ENCODE measurements around the gene LDLRAD4.

LDLRAD4 gene

GRCh38 chr18:13531681-13532325 is 313.2 kb downstream of the LDLRAD4 start:
- H3K4me1 ChIP-seq (ENCODE audit: insufficient read depth, low read length): no peaks in the 10 kb centered on the region
- H3K9ac ChIP-seq (ENCODE audit: low read depth, low read length): no peak overlapping the region
- H3K36me3 ChIP-seq (ENCODE audit: insufficient read depth, low read depth, low read length): no peaks in the 10 kb centered on the region
- no peaks in the 10 kb centered on the region for H3K27me3 ChIP-seq (ENCODE audit: insufficient read depth, low read length)
- H3K9me3 ChIP-seq (ENCODE audit: insufficient read depth, low read depth, low read length): no peaks in the 10 kb centered on the region
- H3K4me3 ChIP-seq (ENCODE audit: low read length): no peak overlapping the region
- H3K27ac ChIP-seq (ENCODE audit: low read length): no peak overlapping the region

- H3K36me3 ChIP-seq (ENCODE audit: insufficient read depth, low read depth, low read length): no peaks in the 10 kb centered on the region
- H3K4me1 ChIP-seq (ENCODE audit: insufficient read depth, low read length): no peaks in the 10 kb centered on the region
- H3K27ac ChIP-seq (ENCODE audit: low read length): no peak overlapping the region
- H3K9ac ChIP-seq (ENCODE audit: low read depth, low read length): no peak overlapping the region
- H3K9me3 ChIP-seq (ENCODE audit: insufficient read depth, low read depth, low read length): no peaks in the 10 kb centered on the region
- H3K27me3 ChIP-seq (ENCODE audit: insufficient read depth, low read length): no peaks in the 10 kb centered on the region
- H3K4me3 ChIP-seq (ENCODE audit: low read length): no peak overlapping the region
These were observed 314.0 kb downstream of the LDLRAD4 start for GRCh38 chr18:13532406-13533075.

GRCh38 chr18:13534631-13535030 is 316.1 kb downstream of the LDLRAD4 start:
- Histone ChIP-seq H3K9me3 (ENCODE audit: insufficient read depth, low read depth, low read length) (no peaks in the 10 kb centered on the region), H3K27ac (ENCODE audit: low read length) (no peak overlapping the region), H3K4me1 (ENCODE audit: insufficient read depth, low read length) (peaks cover 7% of the 10 kb centered on the region; the same call in 1 of the 2 replicates), H3K9ac (ENCODE audit: low read depth, low read length) (no peak overlapping the region), H3K4me3 (ENCODE audit: low read length) (no peak overlapping the region), H3K36me3 (ENCODE audit: insufficient read depth, low read depth, low read length) (no peaks in the 10 kb centered on the region), H3K27me3 (ENCODE audit: insufficient read depth, low read length) (no peaks in the 10 kb centered on the region)

- Histone ChIP-seq H3K9ac (ENCODE audit: low read depth, low read length) (no peak overlapping the region), H3K9me3 (ENCODE audit: insufficient read depth, low read depth, low read length) (no peaks in the 10 kb centered on the region), H3K4me3 (ENCODE audit: low read length) (no peak overlapping the region), H3K36me3 (ENCODE audit: insufficient read depth, low read depth, low read length) (no peaks in the 10 kb centered on the region), H3K27me3 (ENCODE audit: insufficient read depth, low read length) (no peaks in the 10 kb centered on the region), H3K27ac (ENCODE audit: low read length) (no peak overlapping the region), H3K4me1 (ENCODE audit: insufficient read depth, low read length) (peaks cover 7% of the 10 kb centered on the region; the same call in 1 of the 2 replicates)
These were observed 318.0 kb downstream of the LDLRAD4 start for GRCh38 chr18:13536578-13536977.

GRCh38 chr18:13537022-13537780 is 318.6 kb downstream of the LDLRAD4 start:
- H3K36me3 ChIP-seq (ENCODE audit: insufficient read depth, low read depth, low read length): no peaks in the 10 kb centered on the region
- no peak overlapping the region for H3K27ac ChIP-seq (ENCODE audit: low read length)
- no peak overlapping the region for H3K4me3 ChIP-seq (ENCODE audit: low read length)
- H3K27me3 ChIP-seq (ENCODE audit: insufficient read depth, low read length): no peaks in the 10 kb centered on the region
- no peaks in the 10 kb centered on the region for H3K9me3 ChIP-seq (ENCODE audit: insufficient read depth, low read depth, low read length)
- peaks cover 7% of the 10 kb centered on the region; the same call in 1 of the 2 replicates for H3K4me1 ChIP-seq (ENCODE audit: insufficient read depth, low read length)
- no peak overlapping the region for H3K9ac ChIP-seq (ENCODE audit: low read depth, low read length)

GRCh38 chr18:13538630-13539029 is 320.1 kb downstream of the LDLRAD4 start:
- Histone ChIP-seq H3K9me3 (ENCODE audit: insufficient read depth, low read depth, low read length) (no peaks in the 10 kb centered on the region), H3K4me1 (ENCODE audit: insufficient read depth, low read length) (peaks cover 7% of the 10 kb centered on the region; the same call in 1 of the 2 replicates), H3K27me3 (ENCODE audit: insufficient read depth, low read length) (no peaks in the 10 kb centered on the region), H3K4me3 (ENCODE audit: low read length) (no peak overlapping the region), H3K27ac (ENCODE audit: low read length) (no peak overlapping the region), H3K9ac (ENCODE audit: low read depth, low read length) (no peak overlapping the region), H3K36me3 (ENCODE audit: insufficient read depth, low read depth, low read length) (no peaks in the 10 kb centered on the region)

GRCh38 chr18:13539050-13539449 is 320.5 kb downstream of the LDLRAD4 start:
- Histone ChIP-seq H3K36me3 (ENCODE audit: insufficient read depth, low read depth, low read length) (no peaks in the 10 kb centered on the region), H3K4me3 (ENCODE audit: low read length) (no peak overlapping the region), H3K27me3 (ENCODE audit: insufficient read depth, low read length) (no peaks in the 10 kb centered on the region), H3K9ac (ENCODE audit: low read depth, low read length) (no peak overlapping the region), H3K4me1 (ENCODE audit: insufficient read depth, low read length) (peaks cover 7% of the 10 kb centered on the region; the same call in 1 of the 2 replicates), H3K27ac (ENCODE audit: low read length) (no peak overlapping the region), H3K9me3 (ENCODE audit: insufficient read depth, low read depth, low read length) (no peaks in the 10 kb centered on the region)

- no peak overlapping the region for H3K27ac ChIP-seq (ENCODE audit: low read length)
- no peak overlapping the region for H3K4me3 ChIP-seq (ENCODE audit: low read length)
- H3K27me3 ChIP-seq (ENCODE audit: insufficient read depth, low read length): no peaks in the 10 kb centered on the region
- no peaks in the 10 kb centered on the region for H3K9me3 ChIP-seq (ENCODE audit: insufficient read depth, low read depth, low read length)
- H3K4me1 ChIP-seq (ENCODE audit: insufficient read depth, low read length): peaks cover 7% of the 10 kb centered on the region; the same call in 1 of the 2 replicates
- H3K9ac ChIP-seq (ENCODE audit: low read depth, low read length): no peak overlapping the region
- no peaks in the 10 kb centered on the region for H3K36me3 ChIP-seq (ENCODE audit: insufficient read depth, low read depth, low read length)
These were observed 321.4 kb downstream of the LDLRAD4 start for GRCh38 chr18:13539843-13540476.

- no peak overlapping the region for H3K4me3 ChIP-seq (ENCODE audit: low read length)
- H3K9me3 ChIP-seq (ENCODE audit: insufficient read depth, low read depth, low read length): no peaks in the 10 kb centered on the region
- H3K36me3 ChIP-seq (ENCODE audit: insufficient read depth, low read depth, low read length): no peaks in the 10 kb centered on the region
- no peaks in the 10 kb centered on the region for H3K27me3 ChIP-seq (ENCODE audit: insufficient read depth, low read length)
- no peak overlapping the region for H3K27ac ChIP-seq (ENCODE audit: low read length)
- H3K4me1 ChIP-seq (ENCODE audit: insufficient read depth, low read length): peaks cover 7% of the 10 kb centered on the region; the same call in 1 of the 2 replicates
- no peak overlapping the region for H3K9ac ChIP-seq (ENCODE audit: low read depth, low read length)
These were observed 322.1 kb downstream of the LDLRAD4 start for GRCh38 chr18:13540477-13541182.

- Histone ChIP-seq H3K4me3 (ENCODE audit: low read length) (no peak overlapping the region), H3K27me3 (ENCODE audit: insufficient read depth, low read length) (no peaks in the 10 kb centered on the region), H3K9ac (ENCODE audit: low read depth, low read length) (no peak overlapping the region), H3K4me1 (ENCODE audit: insufficient read depth, low read length) (peaks cover 7% of the 10 kb centered on the region; the same call in 1 of the 2 replicates), H3K9me3 (ENCODE audit: insufficient read depth, low read depth, low read length) (no peaks in the 10 kb centered on the region), H3K27ac (ENCODE audit: low read length) (no peak overlapping the region), H3K36me3 (ENCODE audit: insufficient read depth, low read depth, low read length) (no peaks in the 10 kb centered on the region)
These were observed 323.3 kb downstream of the LDLRAD4 start for GRCh38 chr18:13541621-13542519.

All from iPS-20b (cell line).